Fibroblast of peridontal ligament (primary cell): ENCODE results near the gene PRDM12.

Experiments used
- DNase-seq: peaks from one replicate; pipeline ENCODE4 v3.0.0-alpha.2; 2010; ENCODE audit errors: extremely low read depth

Gene PRDM12

DNA sequence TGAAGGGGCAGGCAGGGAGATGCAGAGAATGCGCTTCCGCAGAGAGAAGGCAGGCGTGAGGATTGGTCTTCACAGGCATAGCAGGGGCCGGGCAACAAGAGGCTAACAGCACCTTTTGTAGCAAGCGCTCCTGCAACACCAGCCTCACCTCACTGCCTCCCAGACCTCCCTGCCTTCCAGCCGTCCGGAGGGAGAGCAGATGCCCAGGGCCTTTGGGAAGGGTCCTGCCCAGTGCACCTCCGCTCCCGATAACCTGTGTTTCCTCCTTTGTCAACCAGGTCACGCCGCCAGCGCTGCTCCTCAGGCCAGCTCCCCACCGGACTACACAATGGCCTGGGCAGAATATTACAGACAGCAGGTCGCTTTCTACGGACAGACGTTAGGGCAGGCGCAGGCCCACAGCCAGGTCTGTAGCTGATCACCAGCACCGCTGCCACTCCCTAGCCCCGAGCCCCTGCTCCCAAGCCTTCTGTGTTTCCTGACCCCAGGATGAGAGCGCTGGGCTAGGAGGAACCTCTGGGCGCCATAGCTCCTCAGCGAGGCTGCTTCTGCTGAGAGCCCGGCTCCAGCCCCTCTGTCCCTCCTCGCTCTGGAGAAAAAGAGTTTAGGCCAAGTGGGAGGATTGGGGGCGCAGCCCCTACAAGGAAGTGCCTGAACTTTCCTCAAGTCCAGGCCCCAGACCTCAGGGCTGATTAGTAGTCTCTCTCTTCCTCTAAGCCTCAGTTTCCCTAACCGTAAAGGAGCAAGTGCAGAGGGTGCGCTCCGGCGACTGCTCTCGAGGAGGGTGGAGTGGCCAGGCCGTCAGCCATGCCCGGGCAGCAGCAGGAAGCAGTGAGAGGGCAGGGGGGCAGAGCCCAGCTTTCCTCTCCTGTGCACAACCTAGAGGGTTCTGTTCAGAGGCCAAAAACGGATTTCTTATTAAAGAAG, 28.4 kb upstream of the PRDM12 start:
- DNase-seq: no peak

DNA sequence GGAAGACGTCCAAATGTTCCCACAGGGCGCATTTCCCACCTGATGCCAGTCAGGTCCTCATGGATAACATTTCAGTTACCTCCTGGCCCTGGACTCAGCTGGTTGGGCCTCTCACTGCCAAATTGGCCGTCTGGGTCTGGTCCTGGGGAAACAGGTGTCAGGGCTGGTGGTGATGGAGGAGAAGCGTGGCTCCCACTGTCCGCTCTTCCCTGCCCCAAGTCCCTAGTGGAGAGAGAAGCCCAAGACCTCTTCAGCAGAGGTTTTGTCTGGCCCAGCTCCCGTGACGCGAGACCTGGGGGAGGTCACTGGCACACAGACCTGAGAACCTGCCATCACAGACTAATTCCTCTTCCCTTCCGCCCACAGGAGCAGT, 27.8 kb upstream of the PRDM12 start:
- no peak for DNase-seq

DNA sequence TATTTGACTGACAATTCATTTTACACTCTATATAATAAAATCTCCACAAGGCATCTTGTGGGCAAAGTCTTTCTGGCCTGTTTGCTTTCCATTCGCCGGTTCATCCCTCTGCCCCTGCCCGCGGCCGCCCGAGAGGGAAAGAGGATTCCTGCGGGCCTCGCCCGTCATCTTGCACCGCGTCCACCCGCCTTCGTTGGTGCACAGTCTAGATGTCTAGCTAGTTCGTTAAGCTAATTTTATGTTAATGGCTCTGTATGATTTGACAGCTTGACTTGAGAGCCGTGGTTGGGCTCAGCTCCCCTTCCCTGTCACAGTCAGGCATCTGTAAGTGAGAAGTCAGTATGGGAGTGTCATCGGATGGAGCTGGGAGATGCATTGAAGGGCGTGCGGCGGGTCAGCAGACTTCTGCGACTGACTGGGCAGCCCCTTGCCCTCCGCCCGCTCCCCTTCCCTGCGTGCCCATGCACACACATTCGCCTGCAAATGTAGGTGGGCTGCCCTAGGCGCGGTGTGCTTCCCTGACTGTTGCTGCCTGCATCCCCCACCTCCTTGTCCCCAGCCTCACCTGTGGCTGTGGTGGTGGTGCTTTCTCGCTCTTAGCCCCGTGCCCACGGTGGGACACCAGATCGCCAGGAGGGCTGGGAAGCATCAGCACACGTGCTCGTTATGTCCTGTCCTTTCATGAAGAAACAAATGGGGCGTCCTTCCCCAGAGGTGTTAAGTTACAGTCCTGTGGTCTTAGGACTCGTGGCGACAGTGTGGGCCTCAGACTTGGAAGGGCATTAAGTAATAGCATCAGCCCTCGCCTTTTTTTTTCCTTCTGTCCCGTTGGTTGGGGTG, 25.9 kb upstream of the PRDM12 start:
- DNase-seq: no peak

GRCh38 chr9:130639124-130639765, 25.1 kb upstream of the PRDM12 start:
- no peak for DNase-seq

- DNase-seq: no peak
Measured at GRCh38 chr9:130639866-130640555, 24.4 kb upstream of the PRDM12 start.

DNA sequence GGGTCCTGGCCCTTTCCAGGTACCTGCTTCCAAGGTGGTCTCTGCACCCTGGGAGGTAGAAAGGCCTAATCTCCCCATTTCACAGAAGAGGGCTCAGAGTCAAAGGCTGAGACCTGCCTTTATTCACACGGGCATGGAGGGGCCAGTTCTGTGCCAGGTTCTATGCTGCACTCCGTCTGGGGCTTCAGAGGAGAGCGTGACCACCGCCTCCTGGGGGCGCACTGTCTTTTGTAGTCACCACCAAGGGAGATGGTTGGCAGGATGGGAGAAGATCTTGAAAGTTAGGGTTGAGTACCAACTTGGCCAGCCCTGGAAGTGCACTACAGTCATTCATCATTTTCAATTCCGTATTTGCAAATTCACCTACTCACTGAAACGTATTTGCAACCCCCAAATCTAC, 23.7 kb upstream of the PRDM12 start:
- DNase-seq: no peak

- DNase-seq: no peak
Measured at GRCh38 chr9:130642926-130643325, 21.5 kb upstream of the PRDM12 start.

- no peak for DNase-seq
Measured at GRCh38 chr9:130651221-130651620, 13.2 kb upstream of the PRDM12 start.

DNA sequence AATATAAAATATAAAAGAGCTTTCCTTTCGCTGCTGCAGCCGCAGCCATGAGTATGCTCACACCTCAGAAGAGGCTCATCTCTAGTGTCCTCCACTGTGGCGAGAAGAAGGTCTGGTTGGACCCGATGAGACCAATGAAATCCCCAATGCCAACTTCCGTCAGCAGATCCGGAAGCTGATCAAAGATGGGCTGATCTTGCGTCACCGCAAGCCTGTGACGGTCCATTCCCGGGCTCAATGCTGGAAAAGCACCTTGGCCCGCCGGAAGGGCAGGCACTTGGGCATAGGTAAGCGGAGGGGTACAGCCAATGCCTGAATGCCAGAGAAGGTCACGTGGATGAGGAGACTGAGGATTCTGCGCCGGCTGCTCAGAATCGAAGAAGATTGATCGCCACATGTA, 12.6 kb upstream of the PRDM12 start:
- DNase-seq: no peak

GRCh38 chr9:130654879-130655278, 9.5 kb upstream of the PRDM12 start:
- DNase-seq: no peak

DNA sequence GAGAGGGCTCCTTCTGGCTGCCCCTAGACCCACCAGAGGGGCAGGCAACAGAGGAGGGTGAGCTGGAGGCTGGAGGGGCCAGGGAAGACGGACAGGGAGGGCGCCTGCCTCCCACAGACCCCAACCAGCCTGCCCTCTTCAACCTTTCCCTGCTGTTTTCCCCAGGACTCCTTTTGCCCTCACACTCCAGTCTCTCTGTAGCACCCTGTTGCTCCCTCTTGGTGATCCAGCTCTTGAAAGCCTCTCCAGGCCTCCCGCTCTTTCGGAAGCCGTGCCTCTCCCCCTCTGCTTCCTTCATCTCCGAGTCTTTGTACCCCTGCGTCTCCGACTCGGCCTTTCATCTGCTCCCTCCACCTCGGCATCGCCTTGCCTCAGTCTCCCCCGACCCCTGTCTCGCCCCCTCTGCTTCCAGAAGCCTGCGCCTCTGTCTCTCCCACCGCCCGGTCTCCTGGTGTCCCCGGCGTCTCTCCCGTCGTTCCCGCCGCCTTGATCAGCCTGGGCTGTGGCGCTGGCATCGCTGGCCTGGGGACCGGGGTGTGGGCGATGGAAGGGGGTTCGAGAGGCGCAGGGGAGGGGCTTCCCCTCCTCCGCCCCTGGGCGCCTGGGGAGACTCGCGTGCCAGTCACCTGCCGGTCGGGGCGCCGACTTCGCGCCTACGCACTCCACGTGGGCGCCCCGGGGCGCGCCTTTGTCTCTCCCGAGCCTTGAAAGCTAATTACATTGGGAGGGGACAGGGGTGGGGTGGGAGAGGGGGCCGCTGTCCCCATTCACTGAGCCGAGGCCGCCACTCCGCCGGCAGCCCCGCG, 5.3 kb upstream of the PRDM12 start:
- no peak for DNase-seq

DNA sequence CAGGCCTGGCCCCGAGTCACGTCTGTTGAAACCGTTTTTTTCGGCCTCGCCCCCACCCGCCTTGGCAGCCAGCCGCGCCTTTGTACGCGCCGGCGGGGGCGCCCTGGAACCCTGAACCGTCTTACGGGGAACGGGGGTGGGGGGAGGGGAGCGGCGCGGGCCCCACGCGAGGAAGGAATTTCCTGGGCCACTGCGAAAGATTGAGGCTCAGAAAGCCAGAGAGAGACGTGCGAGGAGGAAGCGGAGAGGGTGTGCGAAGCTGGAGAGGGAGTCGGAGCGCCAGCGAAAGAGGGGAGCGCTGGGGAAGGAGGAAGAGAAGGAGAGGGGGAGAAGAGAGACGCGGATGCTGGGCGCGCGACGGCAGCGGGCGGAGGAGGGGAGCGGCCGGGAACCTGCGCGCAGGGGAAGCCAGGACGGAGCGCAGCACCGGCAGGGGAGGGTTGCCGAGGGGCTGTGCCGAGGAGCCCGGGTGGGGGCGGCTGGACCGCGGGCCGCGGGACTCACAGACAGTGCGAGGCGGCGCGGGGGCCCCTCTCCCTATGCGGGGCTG, 4.6 kb upstream of the PRDM12 start:
- DNase-seq: no peak

DNA sequence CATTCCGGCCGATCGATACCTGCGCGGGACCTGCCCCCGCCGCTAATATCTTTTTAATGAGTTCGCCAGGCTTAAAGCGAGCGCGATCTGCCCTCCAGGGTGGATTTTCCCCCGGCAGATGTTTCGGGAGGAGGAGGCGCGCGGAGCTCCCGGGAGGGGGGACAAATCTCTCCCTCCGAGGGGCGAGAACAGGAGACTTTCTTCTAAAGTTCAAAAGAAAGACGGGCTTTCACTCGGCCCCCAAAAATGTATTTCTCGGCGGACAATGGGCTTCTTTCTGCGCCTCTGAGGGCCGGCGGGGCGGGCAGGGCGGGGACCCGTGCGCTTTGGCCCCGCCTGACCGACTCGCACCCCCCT, 4.1 kb upstream of the PRDM12 start:
- no peak for DNase-seq

DNA sequence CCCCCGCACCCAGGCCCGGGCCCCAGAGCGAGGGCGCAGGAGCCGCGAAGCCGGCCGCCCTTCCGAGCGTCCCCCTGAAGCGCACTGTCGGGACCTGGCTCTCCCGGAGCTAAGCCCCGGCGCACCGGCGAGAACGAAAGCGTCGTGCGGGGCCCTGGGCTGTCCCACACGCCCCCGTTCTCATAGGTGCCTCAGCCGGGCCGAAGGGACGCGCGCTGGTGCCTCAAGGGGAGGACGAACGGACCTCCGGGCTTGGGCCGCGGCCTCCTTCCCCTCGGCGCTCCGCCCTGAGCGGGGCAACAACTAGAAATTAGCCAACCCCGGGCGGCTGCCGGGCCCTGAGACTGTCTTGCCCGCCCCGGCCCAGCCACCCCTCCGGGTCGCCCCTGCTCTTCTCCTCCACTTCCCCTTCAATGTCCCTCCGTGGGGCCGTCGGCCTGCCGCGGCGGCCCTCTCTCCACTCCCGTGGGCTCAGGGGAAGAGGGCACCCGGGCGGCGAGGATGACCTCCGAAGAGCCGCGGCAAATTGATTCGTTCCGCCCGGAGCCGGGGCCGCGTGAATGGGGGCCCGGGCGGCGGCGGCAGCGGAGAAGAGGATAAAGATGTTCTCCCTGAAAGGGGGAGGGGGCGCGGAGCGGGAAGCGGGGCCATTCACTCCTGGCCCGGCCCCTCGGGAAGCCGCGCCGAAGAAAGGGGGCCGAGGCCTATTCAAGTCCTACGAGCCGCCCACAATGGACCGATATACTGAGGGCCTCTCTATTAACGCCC, 3.5 kb upstream of the PRDM12 start:
- no peak for DNase-seq

DNA sequence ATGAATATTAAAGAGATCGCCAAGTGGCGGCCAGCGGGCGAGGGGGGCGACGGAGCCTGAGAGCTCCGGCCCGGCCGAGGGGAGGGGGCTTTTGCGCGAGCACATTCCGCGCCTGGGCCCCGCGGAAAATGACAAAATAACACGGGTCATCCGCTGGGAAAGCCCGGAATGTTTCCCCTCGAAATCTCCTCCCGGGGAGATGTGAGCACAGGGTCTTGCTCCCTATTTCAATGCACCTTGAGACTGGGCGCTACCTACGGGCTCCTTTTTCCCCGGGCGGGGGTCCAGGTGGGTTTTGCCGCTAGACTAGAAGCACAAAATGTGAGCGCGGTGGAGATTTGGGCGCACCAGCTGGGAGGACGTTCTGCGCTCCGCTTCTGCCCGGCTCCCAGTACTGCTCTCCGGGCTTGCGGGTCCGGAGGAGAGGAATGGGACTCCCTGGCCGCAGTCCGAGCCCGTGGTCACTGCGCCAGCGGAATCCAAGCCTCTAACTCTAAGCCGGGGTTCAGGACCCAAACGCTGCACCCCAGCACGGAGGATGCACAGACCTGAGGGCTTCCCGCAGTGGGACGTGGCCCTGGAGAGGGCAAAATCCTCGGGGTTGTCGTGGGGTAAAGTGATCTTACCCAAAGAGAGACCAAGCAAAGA, 2.8 kb upstream of the PRDM12 start:
- DNase-seq: no peak

DNA sequence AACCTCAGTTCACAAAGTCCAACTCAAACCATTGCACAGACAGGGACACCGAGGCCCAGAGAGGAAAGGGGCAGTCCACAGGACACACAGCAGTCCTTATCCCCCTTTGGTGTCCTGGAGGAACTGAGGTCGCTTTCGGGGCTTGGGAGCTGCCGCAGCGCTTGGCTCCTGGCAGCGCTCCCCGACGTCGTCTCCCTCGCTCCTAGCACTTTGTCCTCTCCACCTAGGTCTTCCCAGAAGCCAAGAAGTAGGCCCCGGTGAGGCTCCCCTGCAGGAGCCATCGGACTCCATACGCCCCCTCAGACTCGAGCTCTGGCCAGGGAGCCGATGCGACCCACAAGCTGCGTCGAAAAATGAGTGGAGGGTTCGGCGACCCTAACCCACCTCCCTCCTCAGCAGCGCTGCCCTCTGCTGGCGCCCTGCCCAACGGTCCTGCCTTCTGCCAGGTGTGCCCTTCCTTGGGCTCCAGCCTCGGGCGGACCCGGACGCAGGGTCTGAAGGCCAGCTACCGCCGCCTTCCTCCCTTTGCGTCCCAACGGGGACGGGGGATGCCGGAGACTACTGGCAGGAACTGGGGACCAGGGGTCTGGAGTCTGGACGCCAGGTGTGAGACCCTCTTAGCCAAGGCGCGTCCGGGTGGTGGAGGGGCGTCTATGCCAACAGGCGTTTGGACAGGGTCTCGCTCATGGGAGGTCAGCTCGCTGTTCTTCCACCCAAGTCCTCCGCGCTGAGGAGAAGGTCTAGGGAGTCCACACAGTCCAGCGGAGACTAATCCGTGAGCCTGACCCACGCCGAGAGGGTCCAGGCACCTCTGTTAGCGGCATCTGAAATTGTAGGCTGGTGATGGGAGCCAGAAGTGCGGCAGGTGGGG, 2.1 kb upstream of the PRDM12 start:
- DNase-seq: no peak

GRCh38 chr9:130662970-130663257, 1.5 kb upstream of the PRDM12 start:
- no peak for DNase-seq

DNA sequence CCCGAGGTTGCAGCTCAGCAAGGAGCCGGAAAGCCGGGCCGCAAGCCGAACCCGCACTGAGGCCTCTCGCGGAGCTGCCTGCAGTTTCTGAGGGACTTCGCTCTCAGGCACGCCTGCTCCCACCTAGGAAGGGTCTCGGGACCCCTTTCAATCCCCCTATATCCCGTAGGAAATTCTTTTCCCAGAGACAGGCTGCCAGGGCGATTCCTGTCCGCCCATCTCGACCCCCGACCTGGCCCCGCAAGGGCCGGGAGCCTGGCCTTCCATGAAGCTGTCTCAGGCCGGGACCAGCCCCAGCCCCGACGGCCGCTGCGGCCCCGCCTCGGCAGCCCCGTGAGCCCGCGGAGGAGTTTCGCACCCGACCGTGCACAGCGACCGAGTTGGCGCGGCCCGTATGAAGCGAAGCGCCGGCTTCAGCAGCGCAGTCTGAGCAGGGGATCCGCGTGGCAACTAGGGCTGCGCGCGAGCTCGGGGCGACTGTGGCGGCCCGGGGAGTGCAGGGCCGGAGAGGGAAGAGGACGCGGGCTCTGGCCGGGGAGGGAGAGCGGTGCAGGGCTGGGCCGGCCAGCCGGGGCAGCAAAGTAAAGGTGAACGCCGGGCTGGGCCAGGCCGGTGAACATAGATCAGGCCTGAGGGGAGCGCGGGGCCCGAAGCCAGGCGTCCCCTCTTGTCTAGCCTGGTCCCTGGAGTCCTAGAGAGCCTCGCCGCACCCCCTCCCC, 977 bp upstream of the PRDM12 start:
- no peak for DNase-seq
